ENCODE data around the gene MIF4GD.

MIF4GD gene

DNA sequence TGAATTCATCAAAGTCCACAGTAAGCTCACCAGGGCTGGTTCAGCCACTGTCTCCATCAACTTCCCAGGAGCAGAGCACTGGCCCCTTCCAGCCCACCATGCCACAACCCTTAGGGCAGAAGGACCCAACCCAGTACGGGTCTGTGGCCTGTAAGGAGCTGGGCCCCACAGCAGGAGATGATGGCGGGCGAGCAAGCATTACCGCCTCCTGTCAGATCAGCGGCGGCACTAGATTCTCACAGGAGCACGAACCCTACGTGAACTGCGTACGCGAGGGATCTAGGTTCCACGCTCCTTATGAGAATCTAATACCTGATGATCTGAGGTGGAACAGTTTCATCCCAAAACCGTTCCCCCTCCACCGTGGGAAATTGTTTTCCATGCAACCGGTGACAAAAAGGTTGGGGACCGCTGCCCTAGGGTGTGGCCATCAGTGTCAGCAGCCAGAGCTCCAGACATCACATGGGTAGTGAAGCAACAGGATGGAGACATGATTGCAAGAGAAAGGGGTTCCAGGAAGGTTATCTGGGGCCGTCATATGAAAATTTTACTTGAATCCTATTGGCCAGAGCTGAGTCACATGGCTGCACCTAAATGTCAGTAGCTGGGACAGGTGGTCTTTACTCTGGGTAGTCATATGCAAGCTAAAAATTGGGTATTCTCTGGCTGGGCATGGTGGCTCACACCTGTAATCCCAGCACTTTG, 30.6 kb upstream of the MIF4GD start (continued):
- no peak for TF ChIP-seq PPARA (CRISPR knock-in tag; IDR thresholded peaks at IDR 0.05; ENCODE audit: borderline replicate concordance)
- TF ChIP-seq GLIS3 (CRISPR knock-in tag; IDR thresholded peaks at IDR 0.05), result no peak
- TF ChIP-seq OSR1 (CRISPR knock-in tag; IDR thresholded peaks at IDR 0.05), result no peak
- TF ChIP-seq ZNF565 (CRISPR knock-in tag; conservative IDR thresholded peaks at IDR 0.05; ENCODE audit: low read depth), result no peak
- TF ChIP-seq ISL1 (CRISPR knock-in tag; IDR thresholded peaks at IDR 0.05), result no peak
- TF ChIP-seq RARB (CRISPR knock-in tag; IDR thresholded peaks at IDR 0.05), result no peak
- TF ChIP-seq, protein P1, sequence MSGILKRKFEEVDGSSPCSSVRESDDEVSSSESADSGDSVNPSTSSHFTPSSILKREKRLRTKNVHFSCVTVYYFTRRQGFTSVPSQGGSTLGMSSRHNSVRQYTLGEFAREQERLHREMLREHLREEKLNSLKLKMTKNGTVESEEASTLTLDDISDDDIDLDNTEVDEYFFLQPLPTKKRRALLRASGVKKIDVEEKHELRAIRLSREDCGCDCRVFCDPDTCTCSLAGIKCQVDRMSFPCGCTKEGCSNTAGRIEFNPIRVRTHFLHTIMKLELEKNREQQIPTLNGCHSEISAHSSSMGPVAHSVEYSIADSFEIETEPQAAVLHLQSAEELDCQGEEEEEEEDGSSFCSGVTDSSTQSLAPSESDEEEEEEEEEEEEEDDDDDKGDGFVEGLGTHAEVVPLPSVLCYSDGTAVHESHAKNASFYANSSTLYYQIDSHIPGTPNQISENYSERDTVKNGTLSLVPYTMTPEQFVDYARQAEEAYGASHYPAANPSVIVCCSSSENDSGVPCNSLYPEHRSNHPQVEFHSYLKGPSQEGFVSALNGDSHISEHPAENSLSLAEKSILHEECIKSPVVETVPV (CRISPR knock-in tag; IDR thresholded peaks at IDR 0.05), result no peak
- TF ChIP-seq ZFP3 (CRISPR knock-in tag; IDR thresholded peaks at IDR 0.05), result no peak

DNA sequence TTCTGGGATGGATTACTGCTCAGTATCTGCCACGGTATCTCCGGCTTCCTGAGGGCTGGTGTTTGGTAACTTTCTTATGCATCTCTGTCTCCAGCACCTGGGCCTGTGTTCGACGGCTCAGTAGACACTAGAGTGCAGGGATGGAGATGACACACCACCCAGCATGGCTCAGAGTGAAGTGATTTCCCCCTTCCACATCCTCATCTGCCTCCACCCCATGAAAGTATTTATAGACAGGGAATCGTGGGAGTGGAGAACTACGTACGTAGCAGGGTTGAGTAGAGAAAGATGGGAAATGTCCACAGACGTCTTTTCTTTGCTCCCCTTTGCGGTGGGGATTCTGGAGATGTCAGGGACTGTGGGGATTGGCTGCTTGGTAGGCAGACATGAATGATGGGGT, 30.0 kb upstream of the MIF4GD start:
- TF ChIP-seq TOX (CRISPR knock-in tag; IDR thresholded peaks at IDR 0.05; ENCODE audit: borderline replicate concordance), result no peak
- ATAC-seq, result no peak

DNA sequence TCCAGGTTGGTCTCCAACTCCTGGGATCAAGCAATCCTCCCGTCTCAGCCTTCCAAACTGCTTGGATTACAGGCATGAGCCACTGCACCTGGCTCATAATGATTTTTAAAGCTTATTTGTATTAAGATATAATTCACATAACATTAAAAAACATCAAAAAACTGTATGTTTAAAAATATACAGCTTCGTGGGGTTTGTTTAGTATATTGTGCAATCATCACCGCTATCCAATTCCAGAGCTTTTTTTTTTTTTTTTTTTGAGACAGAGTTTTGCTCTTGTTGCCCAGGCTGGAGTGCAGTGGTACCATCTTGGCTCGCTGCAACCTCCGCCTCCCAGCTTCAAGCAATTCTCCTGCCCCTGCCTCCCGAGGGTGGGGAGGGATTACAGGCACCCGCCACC, 29.2 kb upstream of the MIF4GD start:
- no peak for ATAC-seq
- TF ChIP-seq GLIS3 (CRISPR knock-in tag; IDR thresholded peaks at IDR 0.05), result no peak
- no peak for TF ChIP-seq TCF4 (CRISPR knock-in tag; IDR thresholded peaks at IDR 0.05; ENCODE audit: borderline replicate concordance)
- TF ChIP-seq ISL1 (CRISPR knock-in tag; IDR thresholded peaks at IDR 0.05), result no peak
- TF ChIP-seq ARNTL (CRISPR knock-in tag; IDR thresholded peaks at IDR 0.05; ENCODE audit: borderline replicate concordance, low read depth), result no peak
- TF ChIP-seq, protein P1 (CRISPR knock-in tag; IDR thresholded peaks at IDR 0.05), result no peak
- no peak for TF ChIP-seq ZC3H10 (CRISPR knock-in tag; IDR thresholded peaks at IDR 0.05)
- TF ChIP-seq, protein P2, sequence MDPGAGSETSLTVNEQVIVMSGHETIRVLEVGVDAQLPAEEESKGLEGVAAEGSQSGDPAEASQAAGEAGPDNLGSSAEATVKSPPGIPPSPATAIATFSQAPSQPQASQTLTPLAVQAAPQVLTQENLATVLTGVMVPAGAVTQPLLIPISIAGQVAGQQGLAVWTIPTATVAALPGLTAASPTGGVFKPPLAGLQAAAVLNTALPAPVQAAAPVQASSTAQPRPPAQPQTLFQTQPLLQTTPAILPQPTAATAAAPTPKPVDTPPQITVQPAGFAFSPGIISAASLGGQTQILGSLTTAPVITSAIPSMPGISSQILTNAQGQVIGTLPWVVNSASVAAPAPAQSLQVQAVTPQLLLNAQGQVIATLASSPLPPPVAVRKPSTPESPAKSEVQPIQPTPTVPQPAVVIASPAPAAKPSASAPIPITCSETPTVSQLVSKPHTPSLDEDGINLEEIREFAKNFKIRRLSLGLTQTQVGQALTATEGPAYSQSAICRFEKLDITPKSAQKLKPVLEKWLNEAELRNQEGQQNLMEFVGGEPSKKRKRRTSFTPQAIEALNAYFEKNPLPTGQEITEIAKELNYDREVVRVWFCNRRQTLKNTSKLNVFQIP (CRISPR knock-in tag; IDR thresholded peaks at IDR 0.05; ENCODE audit: borderline replicate concordance, low read depth), result no peak
- TF ChIP-seq CSDC2 (CRISPR knock-in tag; IDR thresholded peaks at IDR 0.05), result no peak
- no peak for TF ChIP-seq RARB (CRISPR knock-in tag; IDR thresholded peaks at IDR 0.05)
- no peak for TF ChIP-seq ZFP30 (CRISPR knock-in tag; IDR thresholded peaks at IDR 0.05)
- TF ChIP-seq, protein P3, sequence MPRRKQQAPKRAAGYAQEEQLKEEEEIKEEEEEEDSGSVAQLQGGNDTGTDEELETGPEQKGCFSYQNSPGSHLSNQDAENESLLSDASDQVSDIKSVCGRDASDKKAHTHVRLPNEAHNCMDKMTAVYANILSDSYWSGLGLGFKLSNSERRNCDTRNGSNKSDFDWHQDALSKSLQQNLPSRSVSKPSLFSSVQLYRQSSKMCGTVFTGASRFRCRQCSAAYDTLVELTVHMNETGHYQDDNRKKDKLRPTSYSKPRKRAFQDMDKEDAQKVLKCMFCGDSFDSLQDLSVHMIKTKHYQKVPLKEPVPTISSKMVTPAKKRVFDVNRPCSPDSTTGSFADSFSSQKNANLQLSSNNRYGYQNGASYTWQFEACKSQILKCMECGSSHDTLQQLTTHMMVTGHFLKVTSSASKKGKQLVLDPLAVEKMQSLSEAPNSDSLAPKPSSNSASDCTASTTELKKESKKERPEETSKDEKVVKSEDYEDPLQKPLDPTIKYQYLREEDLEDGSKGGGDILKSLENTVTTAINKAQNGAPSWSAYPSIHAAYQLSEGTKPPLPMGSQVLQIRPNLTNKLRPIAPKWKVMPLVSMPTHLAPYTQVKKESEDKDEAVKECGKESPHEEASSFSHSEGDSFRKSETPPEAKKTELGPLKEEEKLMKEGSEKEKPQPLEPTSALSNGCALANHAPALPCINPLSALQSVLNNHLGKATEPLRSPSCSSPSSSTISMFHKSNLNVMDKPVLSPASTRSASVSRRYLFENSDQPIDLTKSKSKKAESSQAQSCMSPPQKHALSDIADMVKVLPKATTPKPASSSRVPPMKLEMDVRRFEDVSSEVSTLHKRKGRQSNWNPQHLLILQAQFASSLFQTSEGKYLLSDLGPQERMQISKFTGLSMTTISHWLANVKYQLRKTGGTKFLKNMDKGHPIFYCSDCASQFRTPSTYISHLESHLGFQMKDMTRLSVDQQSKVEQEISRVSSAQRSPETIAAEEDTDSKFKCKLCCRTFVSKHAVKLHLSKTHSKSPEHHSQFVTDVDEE (CRISPR knock-in tag; IDR thresholded peaks at IDR 0.05), result no peak
- no peak for TF ChIP-seq ZNF8 (CRISPR knock-in tag; IDR thresholded peaks at IDR 0.05)
- TF ChIP-seq, protein P4, sequence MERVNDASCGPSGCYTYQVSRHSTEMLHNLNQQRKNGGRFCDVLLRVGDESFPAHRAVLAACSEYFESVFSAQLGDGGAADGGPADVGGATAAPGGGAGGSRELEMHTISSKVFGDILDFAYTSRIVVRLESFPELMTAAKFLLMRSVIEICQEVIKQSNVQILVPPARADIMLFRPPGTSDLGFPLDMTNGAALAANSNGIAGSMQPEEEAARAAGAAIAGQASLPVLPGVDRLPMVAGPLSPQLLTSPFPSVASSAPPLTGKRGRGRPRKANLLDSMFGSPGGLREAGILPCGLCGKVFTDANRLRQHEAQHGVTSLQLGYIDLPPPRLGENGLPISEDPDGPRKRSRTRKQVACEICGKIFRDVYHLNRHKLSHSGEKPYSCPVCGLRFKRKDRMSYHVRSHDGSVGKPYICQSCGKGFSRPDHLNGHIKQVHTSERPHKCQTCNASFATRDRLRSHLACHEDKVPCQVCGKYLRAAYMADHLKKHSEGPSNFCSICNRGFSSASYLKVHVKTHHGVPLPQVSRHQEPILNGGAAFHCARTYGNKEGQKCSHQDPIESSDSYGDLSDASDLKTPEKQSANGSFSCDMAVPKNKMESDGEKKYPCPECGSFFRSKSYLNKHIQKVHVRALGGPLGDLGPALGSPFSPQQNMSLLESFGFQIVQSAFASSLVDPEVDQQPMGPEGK (CRISPR knock-in tag; IDR thresholded peaks at IDR 0.05; ENCODE audit: borderline replicate concordance), result no peak

All from SK-N-SH treated with all-trans-retinoic acid at 6 μM for 48 hours (cell line).